Effector memory CD8-positive, alpha-beta T cell (primary cell): ENCODE results near the gene STIM1.

Experiments
- ATAC-seq: fragments of 150-1000 bp; cut with Tn5 transposase; replicated peaks from 2 replicates; pipeline ENCODE4 v1.10.0; 2021; ENCODE audit warnings: mild to moderate bottlenecking, moderate library complexity
- DNase-seq, 3 experiments: peaks; one replicate each; pipeline ENCODE4 v3.0.0; 2021
- H3K27ac Mint-ChIP-seq, 2 donors: one replicate each; pipeline ENCODE4 v1.8.0; 2022; ENCODE audit warnings: mild to moderate bottlenecking in 2 of 2, mixed read lengths in 2 of 2, moderate library complexity in 2 of 2
- H3K27me3 Mint-ChIP-seq, 2 donors: one replicate each; pipeline ENCODE4 v1.8.0; 2022; ENCODE audit warnings: mixed read lengths in 2 of 2
- H3K36me3 Mint-ChIP-seq: one replicate; pipeline ENCODE4 v1.8.0; 2022; ENCODE audit warnings: mild to moderate bottlenecking, moderate library complexity, mixed read lengths; ENCODE audit not compliant: insufficient read depth
- H3K4me1 Mint-ChIP-seq, 2 donors: one replicate each; pipeline ENCODE4 v1.8.0; 2022; ENCODE audit warnings: low read depth in 2 of 2, mixed read lengths in 2 of 2
- H3K4me3 Mint-ChIP-seq, 2 donors: one replicate each; pipeline ENCODE4 v1.8.0; 2022; ENCODE audit warnings: mild to moderate bottlenecking in 2 of 2, mixed read lengths in 2 of 2, moderate library complexity in 2 of 2
- H3K9me3 Mint-ChIP-seq, 2 donors: one replicate each; pipeline ENCODE4 v1.8.0; 2022; ENCODE audit warnings: mixed read lengths in 2 of 2

STIM1 gene

GRCh38 chr11:3905080-3905953 is 49.9 kb downstream of the STIM1 start:
- H3K9me3 Mint-ChIP-seq, result no peaks in the 10 kb centered on the region
- DNase-seq (peak; percentile 26 to 47 (median 39)), ATAC-seq (peak; percentile 93)
- H3K4me1 Mint-ChIP-seq, result peaks cover 58 to 74% of the 10 kb centered on the region in 2 donors
- H3K27me3 Mint-ChIP-seq, result no peaks in the 10 kb centered on the region
- peak overlapping the region; percentile 85 to 87 for H3K27ac Mint-ChIP-seq
- peaks cover 4% of the 10 kb centered on the region for H3K36me3 Mint-ChIP-seq
- peak overlapping the region; percentile 9 to 59 for H3K4me3 Mint-ChIP-seq

DNA sequence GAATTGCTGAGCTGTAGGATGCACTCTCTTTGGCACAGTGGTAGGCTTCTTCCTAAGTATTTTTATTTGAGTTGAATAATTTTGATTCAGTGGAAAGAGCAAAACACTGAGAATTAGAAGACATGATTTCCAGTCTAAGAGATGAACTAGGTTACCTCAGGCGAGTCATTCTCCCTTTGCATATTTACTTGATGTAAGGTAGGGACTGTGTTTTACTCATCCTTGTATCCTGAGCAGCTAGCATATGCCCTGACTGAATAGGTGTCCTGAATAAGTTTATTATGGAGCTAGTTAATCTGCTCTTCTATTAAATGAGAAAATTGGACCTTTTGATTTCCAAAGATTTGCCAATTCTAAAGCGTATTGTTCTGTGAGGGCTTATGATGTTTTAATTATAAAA is 50.7 kb downstream of the STIM1 start:
- H3K4me1 Mint-ChIP-seq, result peaks cover 56 to 77% of the 10 kb centered on the region in 2 donors
- no peaks in the 10 kb centered on the region for H3K27me3 Mint-ChIP-seq
- H3K27ac Mint-ChIP-seq, result peak overlapping the region; percentile 85 to 87
- H3K36me3 Mint-ChIP-seq, result peaks cover 4% of the 10 kb centered on the region
- H3K4me3 Mint-ChIP-seq, result no peak overlapping the region
- DNase-seq (no peak), ATAC-seq (no peak)
- no peaks in the 10 kb centered on the region for H3K9me3 Mint-ChIP-seq

- Mint-ChIP-seq H3K27ac (peak overlapping the region in 1 of 2 donors; percentile 33), H3K27me3 (no peaks in the 10 kb centered on the region), H3K9me3 (no peaks in the 10 kb centered on the region), H3K4me3 (no peak overlapping the region), H3K36me3 (peaks cover 7% of the 10 kb centered on the region), H3K4me1 (peaks cover 53 to 73% of the 10 kb centered on the region in 2 donors)
- ATAC-seq (no peak), DNase-seq (no peak)
Observed at GRCh38 chr11:3907590-3907989, 52.1 kb downstream of the STIM1 start.

DNA sequence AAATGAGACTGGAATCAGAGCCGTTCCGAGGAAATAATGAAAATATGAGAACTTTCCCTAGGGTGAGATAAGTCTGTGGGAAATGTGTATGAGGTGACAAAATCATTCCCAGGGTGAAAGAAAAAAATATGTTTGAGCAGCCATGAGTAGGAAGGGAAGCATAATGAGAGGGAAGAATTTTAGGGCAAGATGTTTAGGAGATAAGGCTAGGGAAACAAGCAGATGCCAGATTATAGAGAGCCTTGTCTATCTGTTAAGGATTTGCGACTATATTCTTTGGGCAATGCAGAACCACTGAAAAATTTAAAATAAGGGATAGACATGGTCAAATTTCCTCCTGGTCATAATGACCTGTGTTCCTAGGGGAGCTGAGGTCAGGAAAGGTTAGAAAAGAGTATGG is 54.4 kb downstream of the STIM1 start:
- H3K4me1 Mint-ChIP-seq, result peaks cover 50 to 61% of the 10 kb centered on the region in 2 donors
- no peaks in the 10 kb centered on the region for H3K27me3 Mint-ChIP-seq
- peak overlapping the region; percentile 77 to 79 for H3K27ac Mint-ChIP-seq

GRCh38 chr11:3911908-3912505 is 56.5 kb downstream of the STIM1 start:
- peaks cover 3% of the 10 kb centered on the region for H3K36me3 Mint-ChIP-seq
- no peaks in the 10 kb centered on the region for H3K27me3 Mint-ChIP-seq
- peak overlapping the region; percentile 69 to 77 for H3K27ac Mint-ChIP-seq
- no peak for ATAC-seq
- H3K4me1 Mint-ChIP-seq, result peaks cover 43 to 52% of the 10 kb centered on the region in 2 donors
- no peaks in the 10 kb centered on the region for H3K9me3 Mint-ChIP-seq
- no peak for DNase-seq
- no peak overlapping the region for H3K4me3 Mint-ChIP-seq

More for the DNA sequence above, 54.4 kb downstream of the STIM1 start:
- Mint-ChIP-seq H3K4me3 (no peak overlapping the region), H3K36me3 (peaks cover 3% of the 10 kb centered on the region), H3K9me3 (no peaks in the 10 kb centered on the region)
- no peak for DNase-seq
- no peak for ATAC-seq

DNA sequence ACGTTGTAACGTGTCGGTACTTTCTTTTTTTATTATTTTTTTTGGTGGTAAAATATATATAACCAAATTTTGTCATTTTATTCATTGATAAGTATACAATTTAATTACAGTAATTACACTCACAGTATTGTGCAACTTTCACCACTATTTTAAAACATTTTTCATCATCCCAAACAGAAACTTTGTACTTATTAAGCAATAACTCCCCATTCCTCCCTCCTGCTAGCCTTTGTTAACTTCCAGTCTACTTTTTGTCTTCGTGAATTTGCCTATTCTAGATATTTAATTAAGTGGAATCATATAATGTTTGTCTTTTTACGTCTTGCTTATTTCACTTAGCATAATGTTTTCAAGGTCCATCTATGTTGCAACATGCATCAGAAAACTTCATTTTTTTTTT is 58.5 kb downstream of the STIM1 start:
- H3K4me1 Mint-ChIP-seq, result peaks cover 53 to 57% of the 10 kb centered on the region in 2 donors
- H3K36me3 Mint-ChIP-seq, result peaks cover 7% of the 10 kb centered on the region
- no peak overlapping the region for H3K27ac Mint-ChIP-seq
- H3K9me3 Mint-ChIP-seq, result no peaks in the 10 kb centered on the region
- DNase-seq (no peak), ATAC-seq (no peak)
- H3K4me3 Mint-ChIP-seq, result no peak overlapping the region
- no peaks in the 10 kb centered on the region for H3K27me3 Mint-ChIP-seq

DNA sequence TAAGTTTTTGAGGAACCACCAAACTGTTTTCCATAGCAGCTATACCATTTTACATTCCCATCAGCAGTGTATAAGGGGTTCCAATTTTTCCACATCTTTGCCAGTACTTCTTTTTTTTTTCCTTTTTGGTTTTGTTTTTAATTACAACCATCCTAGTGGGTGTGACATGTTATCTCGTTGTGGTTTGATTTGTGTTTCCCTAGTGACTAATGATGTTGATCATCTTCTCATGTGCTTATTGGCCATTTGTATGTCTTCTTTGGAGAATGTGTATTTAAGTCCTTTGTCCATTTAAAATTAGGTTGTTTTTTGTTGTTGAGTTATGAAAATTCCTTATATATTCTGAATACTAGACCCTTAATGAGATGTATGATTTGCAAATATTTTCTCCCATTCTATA is 59.3 kb downstream of the STIM1 start:
- H3K9me3 Mint-ChIP-seq, result no peaks in the 10 kb centered on the region
- H3K27ac Mint-ChIP-seq, result peak overlapping the region; percentile 33 to 67
- ATAC-seq (peak; percentile 72), DNase-seq (no peak)
- peaks cover 58% of the 10 kb centered on the region in 2 donors for H3K4me1 Mint-ChIP-seq
- peaks cover 7% of the 10 kb centered on the region for H3K36me3 Mint-ChIP-seq
- H3K4me3 Mint-ChIP-seq, result peak overlapping the region; percentile 29 to 40
- H3K27me3 Mint-ChIP-seq, result no peaks in the 10 kb centered on the region

DNA sequence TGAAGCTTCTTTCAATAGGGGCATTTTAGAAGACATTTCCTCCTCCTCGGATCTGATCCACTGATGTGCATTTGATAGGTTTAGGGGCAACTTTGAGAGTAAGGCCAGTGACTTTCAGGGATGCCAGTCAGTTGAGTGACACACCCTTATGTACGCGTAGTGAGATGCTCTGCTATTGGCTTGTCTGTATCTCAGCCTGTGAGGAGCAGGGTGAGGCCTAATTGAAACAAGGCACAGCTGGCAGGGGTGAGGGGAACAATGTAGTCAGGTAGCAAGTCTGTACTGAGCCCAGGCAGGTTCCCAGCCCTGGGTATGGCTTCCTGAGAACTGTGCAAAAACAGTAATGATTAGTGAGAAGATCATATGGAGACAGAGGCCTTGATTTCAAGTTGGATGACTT is 61.5 kb downstream of the STIM1 start:
- H3K9me3 Mint-ChIP-seq, result no peaks in the 10 kb centered on the region
- peak overlapping the region; percentile 42 to 47 for H3K4me3 Mint-ChIP-seq
- ATAC-seq, result no peak
- H3K36me3 Mint-ChIP-seq, result peaks cover 7% of the 10 kb centered on the region
- H3K4me1 Mint-ChIP-seq, result peaks cover 53 to 55% of the 10 kb centered on the region in 2 donors
- DNase-seq, result no peak
- no peaks in the 10 kb centered on the region for H3K27me3 Mint-ChIP-seq
- H3K27ac Mint-ChIP-seq, result peak overlapping the region; percentile 33 to 88

GRCh38 chr11:3920148-3920852 is 64.8 kb downstream of the STIM1 start:
- H3K4me1 Mint-ChIP-seq, result peaks cover 40 to 49% of the 10 kb centered on the region in 2 donors
- DNase-seq (peak; percentile 49 to 62 (median 58)), ATAC-seq (peak; percentile 87)
- H3K9me3 Mint-ChIP-seq, result no peaks in the 10 kb centered on the region
- peak overlapping the region in 1 of 2 donors; percentile 30 for H3K4me3 Mint-ChIP-seq
- H3K27me3 Mint-ChIP-seq, result no peaks in the 10 kb centered on the region
- peak overlapping the region in 1 of 2 donors; percentile 71 for H3K27ac Mint-ChIP-seq
- peaks cover 4% of the 10 kb centered on the region for H3K36me3 Mint-ChIP-seq

DNA sequence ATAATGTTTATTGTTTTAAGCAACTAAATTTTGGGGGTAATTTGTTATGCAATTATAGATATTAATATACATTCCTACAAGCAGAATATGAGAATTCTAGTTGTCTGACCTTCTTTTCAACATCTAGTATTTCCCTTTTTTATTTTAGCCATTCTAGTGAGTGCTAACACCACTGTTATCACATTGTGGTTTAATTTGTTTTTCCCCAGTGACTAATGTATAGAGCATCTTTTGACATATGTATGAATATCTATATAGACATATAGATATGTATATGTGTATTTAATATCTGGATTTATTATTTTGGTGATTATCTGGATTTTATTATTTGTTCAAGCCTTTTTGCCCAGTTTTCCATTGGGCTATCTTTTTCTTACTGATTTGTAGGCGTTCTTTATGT is 66.6 kb downstream of the STIM1 start:
- no peaks in the 10 kb centered on the region for H3K9me3 Mint-ChIP-seq
- H3K27me3 Mint-ChIP-seq, result no peaks in the 10 kb centered on the region
- no peak for DNase-seq
- H3K36me3 Mint-ChIP-seq, result peaks cover 4% of the 10 kb centered on the region
- no peak for ATAC-seq
- H3K4me1 Mint-ChIP-seq, result peaks cover 34 to 50% of the 10 kb centered on the region in 2 donors
- H3K4me3 Mint-ChIP-seq, result no peak overlapping the region
- H3K27ac Mint-ChIP-seq, result peak overlapping the region; percentile 49 to 71

GRCh38 chr11:3925513-3925912 is 70.0 kb downstream of the STIM1 start:
- DNase-seq (no peak), ATAC-seq (no peak)
- Mint-ChIP-seq H3K36me3 (no peaks in the 10 kb centered on the region), H3K9me3 (no peaks in the 10 kb centered on the region), H3K27me3 (no peaks in the 10 kb centered on the region), H3K4me1 (peaks cover 15 to 48% of the 10 kb centered on the region in 2 donors), H3K27ac (no peak overlapping the region), H3K4me3 (no peak overlapping the region)

DNA sequence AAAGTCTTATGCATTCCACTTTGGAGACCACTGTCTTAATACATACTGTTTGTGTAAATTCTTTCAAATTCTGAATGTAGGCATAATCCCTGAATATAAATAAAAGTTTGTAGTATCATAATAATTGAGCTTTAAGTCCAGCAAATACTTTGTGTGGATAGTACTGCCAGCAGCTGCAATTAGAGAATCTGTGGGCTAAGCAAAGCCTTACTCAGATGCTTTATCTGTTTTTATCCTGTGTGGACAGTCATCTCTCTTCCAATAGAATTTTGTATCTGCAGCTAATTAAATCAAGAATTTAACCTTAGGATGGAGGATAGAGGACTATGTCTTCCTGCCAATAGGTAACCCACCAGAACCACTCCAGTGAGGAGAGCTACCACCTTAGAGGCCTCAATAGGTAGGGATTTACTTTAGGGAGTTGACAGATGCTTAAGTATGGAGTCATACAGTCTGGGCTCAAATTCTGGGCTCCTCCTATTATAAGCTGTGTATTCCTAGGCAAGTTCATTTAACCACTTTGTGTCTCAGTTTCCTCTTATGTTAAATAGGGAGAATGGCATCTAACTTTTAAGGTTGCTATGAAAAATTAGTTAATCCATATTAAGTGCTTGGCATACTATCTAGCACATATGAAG is 71.1 kb downstream of the STIM1 start:
- Mint-ChIP-seq H3K4me1 (peaks cover 15 to 46% of the 10 kb centered on the region in 2 donors), H3K36me3 (no peaks in the 10 kb centered on the region), H3K4me3 (no peak overlapping the region), H3K27ac (peak overlapping the region in 1 of 2 donors; percentile 48), H3K9me3 (no peaks in the 10 kb centered on the region), H3K27me3 (no peaks in the 10 kb centered on the region)
- DNase-seq (no peak), ATAC-seq (no peak)
